Gastroesophageal sphincter (tissue), 3 donors: ENCODE results near the gene EEF1AKMT1.

ENCODE experiments used
- CTCF ChIP-seq, 4 experiments: fragments of 200-600 bp in 2 of 4; fragments of 450-650 bp in 2 of 4; sonication (generic) in 1 of 4; IDR thresholded peaks; one replicate each; pipeline ENCODE4 v1.5.1; 2017 to 2019; ENCODE audit warnings: antibody characterized with exemption in 4 of 4, mild to moderate bottlenecking in 2 of 4, moderate library complexity in 2 of 4
- POLR2A ChIP-seq, 2 donors: fragments of 450-650 bp; IDR thresholded peaks; one replicate each; pipeline ENCODE4 v1.6.1; 2017; ENCODE audit warnings: antibody characterized with exemption in 2 of 2, mild to moderate bottlenecking in 2 of 2, moderate library complexity in 1 of 2

- TF ChIP-seq CTCF (IDR thresholded peaks at IDR 0.05), result no peak
- no peak for TF ChIP-seq POLR2A (IDR thresholded peaks at IDR 0.05)
These were observed 985 bp upstream of the EEF1AKMT1 start for GRCh38 chr13:20774746-20775145.
